Measurements from ENCODE around the gene MRPL23. TPM values are rescaled to one million over a fixed set of nuclear protein-coding genes. Genes with fewer than 3 reads are reported as not detected.

The MRPL23 gene
- total RNA-seq, 2 experiments from 2014 or later: 31.1 to 38.3 TPM

GRCh38 chr11:1948389-1948788 lies 1.3 kb downstream of the MRPL23 start:
- Mint-ChIP-seq H3K9me3 (no peaks in the 10 kb centered on the region), H3K4me3 (no peak overlapping the region), H3K4me1 (ENCODE audit: low read depth) (no peaks in the 10 kb centered on the region), H3K27ac (no peak overlapping the region), H3K27me3 (no peaks in the 10 kb centered on the region), H3K36me3 (ENCODE audit: low read depth) (no peaks in the 10 kb centered on the region)
- no peaks in the 10 kb centered on the region for H3K27me3 ChIP-seq (ENCODE audit: control insufficient read depth in 1 of 2, insufficient read depth in 2 of 2, low read length in 2 of 2)
- H3K27ac ChIP-seq (ENCODE audit: low read depth in 1 of 2, low read length in 2 of 2): no peak overlapping the region
- no peak for TF ChIP-seq CTCF (IDR thresholded peaks at IDR 0.05)
- H3K4me1 ChIP-seq (ENCODE audit: insufficient read depth, low read length): no peaks in the 10 kb centered on the region
- no peak for DNase-seq
- H3K9me3 ChIP-seq (ENCODE audit: control insufficient read depth in 1 of 2, insufficient read depth in 1 of 2, low read length in 2 of 2): no peaks in the 10 kb centered on the region
- intact Hi-C loops (cut with DNase I, micrococcal nuclease): no loop called here
- H3K4me3 ChIP-seq (ENCODE audit: low read length): no peak overlapping the region
- ChIA-PET CTCF (interaction anchor here (1.0 to 2.0 kb wide), 3 partner anchors 66 to 203 kb away, joined by 3 to 8 read pairs (median 3); no protein-coding TSS in a partner anchor), POLR2A (no interaction called here)
- no peaks in the 10 kb centered on the region for H3K36me3 ChIP-seq (ENCODE audit: insufficient read depth, low read length)
- ATAC-seq (ENCODE audit: poor library complexity): no peak

GRCh38 chr11:1949302-1949701 lies 2.2 kb downstream of the MRPL23 start:
- CTCF ChIA-PET: interaction anchor here (1.0 to 2.0 kb wide), 3 partner anchors 67 to 202 kb away, joined by 3 to 8 read pairs (median 3); no protein-coding TSS in a partner anchor

GRCh38 chr11:1949922-1950321 lies 2.8 kb downstream of the MRPL23 start:
- H3K36me3 Mint-ChIP-seq (ENCODE audit: low read depth): no peaks in the 10 kb centered on the region
- no peak overlapping the region for H3K27ac ChIP-seq (ENCODE audit: low read depth in 1 of 2, low read length in 2 of 2)
- no peak overlapping the region for H3K4me3 ChIP-seq (ENCODE audit: low read length)
- ChIA-PET CTCF (interaction anchor here (2.0 kb wide), 1 partner anchor 201 kb away, joined by 8 read pairs; no protein-coding TSS in a partner anchor), POLR2A (no interaction called here)
- no peaks in the 10 kb centered on the region for H3K36me3 ChIP-seq (ENCODE audit: insufficient read depth, low read length)
- no peaks in the 10 kb centered on the region for H3K9me3 ChIP-seq (ENCODE audit: control insufficient read depth in 1 of 2, insufficient read depth in 1 of 2, low read length in 2 of 2)
- DNase-seq (no peak), ATAC-seq (ENCODE audit: poor library complexity) (no peak)
- no peaks in the 10 kb centered on the region for H3K9me3 Mint-ChIP-seq
- intact Hi-C loops (cut with DNase I, micrococcal nuclease): no loop called here
- no peak overlapping the region for H3K27ac Mint-ChIP-seq
- no peaks in the 10 kb centered on the region for H3K27me3 Mint-ChIP-seq
- no peak overlapping the region for H3K4me3 Mint-ChIP-seq
- TF ChIP-seq CTCF (IDR thresholded peaks at IDR 0.05): no peak
- no peaks in the 10 kb centered on the region for H3K4me1 Mint-ChIP-seq (ENCODE audit: low read depth)
- no peaks in the 10 kb centered on the region for H3K4me1 ChIP-seq (ENCODE audit: insufficient read depth, low read length)
- H3K27me3 ChIP-seq (ENCODE audit: control insufficient read depth in 1 of 2, insufficient read depth in 2 of 2, low read length in 2 of 2): no peaks in the 10 kb centered on the region

More at GRCh38 chr11:1949302-1949701, 2.2 kb downstream of the MRPL23 start:
- intact Hi-C loops (cut with DNase I, micrococcal nuclease): no loop called here
- ATAC-seq (ENCODE audit: poor library complexity) (no peak), DNase-seq (no peak)
- no peak overlapping the region for H3K4me3 Mint-ChIP-seq
- TF ChIP-seq CTCF (IDR thresholded peaks at IDR 0.05): no peak
- H3K9me3 Mint-ChIP-seq: no peaks in the 10 kb centered on the region
- no peaks in the 10 kb centered on the region for H3K36me3 Mint-ChIP-seq (ENCODE audit: low read depth)
- POLR2A ChIA-PET: no interaction called here
- H3K4me1 ChIP-seq (ENCODE audit: insufficient read depth, low read length): no peaks in the 10 kb centered on the region
- H3K36me3 ChIP-seq (ENCODE audit: insufficient read depth, low read length): no peaks in the 10 kb centered on the region
- no peak overlapping the region for H3K4me3 ChIP-seq (ENCODE audit: low read length)
- no peak overlapping the region for H3K27ac Mint-ChIP-seq
- H3K27ac ChIP-seq (ENCODE audit: low read depth in 1 of 2, low read length in 2 of 2): no peak overlapping the region
- no peaks in the 10 kb centered on the region for H3K27me3 ChIP-seq (ENCODE audit: control insufficient read depth in 1 of 2, insufficient read depth in 2 of 2, low read length in 2 of 2)
- no peaks in the 10 kb centered on the region for H3K27me3 Mint-ChIP-seq
- no peaks in the 10 kb centered on the region for H3K4me1 Mint-ChIP-seq (ENCODE audit: low read depth)
- H3K9me3 ChIP-seq (ENCODE audit: control insufficient read depth in 1 of 2, insufficient read depth in 1 of 2, low read length in 2 of 2): no peaks in the 10 kb centered on the region
